HCT116 (cell line): ENCODE measurements around the gene GATAD2A. TPM values are rescaled to one million over a fixed set of nuclear protein-coding genes. Genes with fewer than 3 reads are reported as not detected.
A peak's percentile ranks its signal among the peaks of the same experiment; 100 is the strongest.

Experiments used
- ATAC-seq: fragments of 200-7000 bp; cut with Tn5 transposase; 2 replicates; pipeline ENCODE4 v1.9.1; 2020; ENCODE audit warnings: mild to moderate bottlenecking, moderate library complexity
- BruUV-seq: library from RNA; stranded (reverse); fragments of 400-500 nt; replicated peaks from 2 replicates; lab custom pipeline; 2021; lab: Mats Ljungman, UMichigan
- CTCF ChIA-PET: fragments of 300-600 bp; sonication (Branson Sonifier 250); formaldehyde crosslinking; loops from one replicate; lab custom pipeline; 2021; ENCODE audit warnings: antibody characterized with exemption; lab: Charles Lee
- POLR2A ChIA-PET: fragments of 300-600, 350-600 bp; sonication (Branson Sonifier 250); formaldehyde crosslinking; loops from one replicate; lab custom pipeline; 2021; ENCODE audit warnings: antibody characterized with exemption; lab: Charles Lee
- RAD21 ChIA-PET, 2 experiments: fragments of 300-600 bp; sonication (Branson Sonifier 250); formaldehyde crosslinking; loops; one replicate each; lab custom pipeline; 2023; ENCODE audit warnings: low total read pairs in 2 of 2; ENCODE audit not compliant: uncharacterized antibody in 2 of 2, unreplicated experiment in 2 of 2, low non-redundant PET in 1 of 2; lab: Charles Lee
- DNase-seq: peaks from one replicate; pipeline ENCODE4 v3.0.0-alpha.2; 2010; ENCODE audit warnings: low read depth, low spot score
- H2AFZ ChIP-seq: fragments of 200-600 bp; shearing (Covaris generic), sonication (generic); 2 replicates; pipeline ENCODE4 v1.6.1; 2017; ENCODE audit warnings: low read depth, mixed run types, mixed read lengths, antibody characterized with exemption, low read length; ENCODE audit not compliant: poor library complexity, severe bottlenecking
- H3K27ac ChIP-seq: 2 replicates; pipeline ENCODE4 v1.5.1; 2012; ENCODE audit warnings: low read depth, low read length
- H3K27me3 ChIP-seq: fragments of 200-600 bp; sonication (generic); 2 replicates; pipeline ENCODE4 v1.6.1; 2016; ENCODE audit warnings: mixed run types, low read length, mixed read lengths; ENCODE audit not compliant: insufficient read depth
- H3K36me3 ChIP-seq, 2 experiments: fragments of 200-500 bp in 1 of 2; fragments of 200-600 bp in 1 of 2; sonication (Bioruptor generic) in 1 of 2; sonication (generic) in 1 of 2; 2 replicates each; pipeline versions ENCODE4 v1.5.1 to v1.6.1; 2014 to 2016; ENCODE audit warnings: low read length in 2 of 2, inconsistent platforms in 1 of 2, mixed read lengths in 1 of 2, mixed run types in 1 of 2; ENCODE audit not compliant: insufficient read depth in 2 of 2, control insufficient read depth in 1 of 2
- H3K4me1 ChIP-seq, 2 experiments: fragments of 200-600 bp in 1 of 2; sonication (generic) in 1 of 2; 2 replicates each; pipeline versions ENCODE4 v1.5.1 to v1.6.1; 2012 to 2017; ENCODE audit warnings: low read length in 2 of 2, inconsistent platforms in 1 of 2, mild to moderate bottlenecking in 1 of 2, mixed read lengths in 1 of 2, mixed run types in 1 of 2, moderate library complexity in 1 of 2; ENCODE audit not compliant: insufficient read depth in 2 of 2, control insufficient read depth in 1 of 2
- H3K4me2 ChIP-seq: fragments of 200-600 bp; sonication (generic); 2 replicates; pipeline ENCODE4 v1.6.1; 2017; ENCODE audit warnings: mixed run types, low read length, mixed read lengths
- H3K4me3 ChIP-seq, 2 experiments: fragments of 200-600 bp in 1 of 2; sonication (generic) in 1 of 2; replicated peaks in 1 of 2; 2 replicates each; pipeline ENCODE4 v1.5.1; 2011 to 2016; ENCODE audit warnings: low read length in 2 of 2, control low read depth in 1 of 2, low read depth in 1 of 2, mild to moderate bottlenecking in 1 of 2, mixed read lengths in 1 of 2, mixed run types in 1 of 2
- H3K79me2 ChIP-seq: fragments of 200-600 bp; sonication (generic); 2 replicates; pipeline ENCODE4 v1.6.1; 2017; ENCODE audit warnings: mild to moderate bottlenecking, mixed run types, low read length, moderate library complexity, mixed read lengths; ENCODE audit not compliant: insufficient read depth
- H3K9ac ChIP-seq: fragments of 200-600 bp; sonication (generic); 2 replicates; pipeline ENCODE4 v1.6.1; 2016; ENCODE audit warnings: low read length, mixed read lengths
- H3K9me2 ChIP-seq: fragments of 200-600 bp; sonication (generic), shearing (Covaris generic); 2 replicates; pipeline ENCODE4 v1.6.1; 2017; ENCODE audit warnings: mixed run types, mild to moderate bottlenecking, moderate library complexity; ENCODE audit not compliant: insufficient read depth
- H3K9me3 ChIP-seq, 2 experiments: fragments of 200-500 bp in 1 of 2; fragments of 200-600 bp in 1 of 2; sonication (Bioruptor generic) in 1 of 2; sonication (generic) in 1 of 2; 2 replicates each; pipeline ENCODE4 v1.6.1; 2014 to 2017; ENCODE audit warnings: low read length in 2 of 2, mixed read lengths in 2 of 2, inconsistent platforms in 1 of 2, low read depth in 1 of 2, mild to moderate bottlenecking in 1 of 2, mixed run types in 1 of 2, moderate library complexity in 1 of 2; ENCODE audit not compliant: control insufficient read depth in 1 of 2, insufficient read depth in 1 of 2
- H4K20me1 ChIP-seq: fragments of 200-600 bp; sonication (generic), shearing (Covaris generic); 2 replicates; pipeline ENCODE4 v1.6.1; 2017; ENCODE audit warnings: mixed run types, mild to moderate bottlenecking, moderate library complexity; ENCODE audit not compliant: insufficient read depth
- CBX3 ChIP-seq: IDR thresholded peaks from 2 replicates; pipeline ENCODE4 v1.6.1; 2012; ENCODE audit warnings: low read depth
- CEBPB ChIP-seq: IDR thresholded peaks from 2 replicates; pipeline ENCODE4 v1.6.1; 2012; ENCODE audit warnings: low read depth
- POLR2A ChIP-seq: IDR thresholded peaks from 2 replicates; pipeline ENCODE4 v1.7.0; 2011; ENCODE audit warnings: borderline replicate concordance; ENCODE audit not compliant: insufficient read depth, insufficient read length; ENCODE audit errors: extremely low read depth
- POLR2AphosphoS5 ChIP-seq: IDR thresholded peaks from 2 replicates; pipeline ENCODE4 v1.6.1; 2011; ENCODE audit warnings: mild to moderate bottlenecking, low read depth, low read length, moderate library complexity
- RAD21 ChIP-seq: IDR thresholded peaks from 2 replicates; pipeline ENCODE4 v1.6.1; 2012; ENCODE audit warnings: low read depth, mild to moderate bottlenecking
- SIN3A ChIP-seq: IDR thresholded peaks from 2 replicates; pipeline ENCODE4 v1.6.1; 2012; ENCODE audit warnings: low read depth
- TCF7L2 ChIP-seq: IDR thresholded peaks from 2 replicates; pipeline ENCODE4 v1.7.0; 2011; ENCODE audit warnings: borderline replicate concordance, inconsistent platforms; ENCODE audit not compliant: insufficient read depth, insufficient read length; ENCODE audit errors: extremely low read depth
- YY1 ChIP-seq: IDR thresholded peaks from 2 replicates; pipeline ENCODE4 v1.6.1; 2011; ENCODE audit warnings: low read length, low read depth, moderate library complexity, mild to moderate bottlenecking; ENCODE audit not compliant: insufficient replicate concordance; ENCODE audit errors: extremely low read depth
- ZFX ChIP-seq: fragments of 450-650 bp; IDR thresholded peaks from 2 replicates; pipeline ENCODE4 v1.6.1; 2017
- intact Hi-C: fragments of 100-400 bp; cut with micrococcal nuclease; formaldehyde crosslinking; loops from 2 replicates; pipeline ENCODE4 v1.10.0; 2022
- total RNA-seq: library from RNA; stranded (reverse); gene quantifications from one replicate; pipeline ENCODE4 v1.2.1, GENCODE V29; 2021; ENCODE audit not compliant: unreplicated experiment

Gene GATAD2A
- total RNA-seq, 1 experiment from 2014 or later, result 130 TPM

GRCh38 chr19:19488875-19489690 lies 83.6 kb downstream of the GATAD2A start:
- peaks cover 10% of the 10 kb centered on the region; the same call in 1 of the 2 replicates for H4K20me1 ChIP-seq
- H3K4me3 ChIP-seq, result peak overlapping the region in 1 of 2 experiments; percentile 5; a peak in 1 of 4 replicates
- ChIA-PET POLR2A (interaction anchor here (1.1 to 2.2 kb wide), 2 partner anchors 111 to 125 kb away, joined by 3 to 10 read pairs; no protein-coding TSS in a partner anchor), CTCF (interaction anchor here (0.9 to 3.2 kb wide), 7 partner anchors 63 to 288 kb away, joined by 3 to 40 read pairs (median 5); partner anchors contain the start of gene GATAD2A), RAD21 (interaction anchor here (0.6 to 1.6 kb wide), 4 partner anchors 122 to 293 kb away, joined by 3 to 4 read pairs (median 3); no protein-coding TSS in a partner anchor)
- no peaks in the 10 kb centered on the region for H3K9me3 ChIP-seq
- intact Hi-C loops, result loop anchor here (5.0 kb wide), 1 partner anchor 82 kb away; the partner anchor contains the start of gene GATAD2A
- H3K9ac ChIP-seq, result peak overlapping the region; percentile 54
- H3K4me1 ChIP-seq, result peaks cover 19 to 43% of the 10 kb centered on the region in 2 experiments
- peaks cover 6 to 13% of the 10 kb centered on the region in 2 experiments; a peak in 3 of 4 replicates for H3K36me3 ChIP-seq
- no peaks in the 10 kb centered on the region for H3K9me2 ChIP-seq
- peak overlapping the region; percentile 72 for H3K27ac ChIP-seq
- no peaks in the 10 kb centered on the region for H3K27me3 ChIP-seq
- ATAC-seq (peak; percentile 70), DNase-seq (peak; percentile 89)
- peaks cover 90% of the 10 kb centered on the region for H3K79me2 ChIP-seq
- no peak overlapping the region for H2AFZ ChIP-seq
- BruUV-seq, result TSS peak; percentile 72
- H3K4me2 ChIP-seq, result peak overlapping the region; percentile 62
- TF ChIP-seq SIN3A (no peak), YY1 (peak; percentile 94), TCF7L2 (no peak), RAD21 (no peak)

DNA sequence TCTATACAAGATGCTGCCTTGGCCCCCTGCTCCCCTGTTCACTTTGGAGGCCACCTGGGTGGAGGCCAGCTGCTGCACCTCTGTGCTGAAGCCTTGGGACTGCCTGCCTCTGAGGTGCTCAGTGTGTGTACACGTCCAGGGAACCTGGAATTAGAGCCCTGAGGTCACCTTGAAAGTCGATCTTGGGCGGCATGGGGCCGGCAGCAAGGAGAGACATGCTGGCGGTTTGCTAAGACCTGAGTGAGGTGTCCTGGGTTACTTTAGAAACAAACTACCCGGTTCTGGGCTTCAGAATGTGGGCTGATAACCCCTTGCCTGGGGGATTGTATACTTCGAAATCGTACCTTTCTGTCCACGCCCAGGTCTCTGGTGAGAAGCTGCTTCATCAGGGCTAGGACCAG lies 84.3 kb downstream of the GATAD2A start:
- no peak overlapping the region for H3K4me3 ChIP-seq
- TSS peak; percentile 61 for BruUV-seq
- POLR2A ChIA-PET, result interaction anchor here (1.2 to 2.2 kb wide), 2 partner anchors 123 to 125 kb away, joined by 4 to 10 read pairs; no protein-coding TSS in a partner anchor

More for the DNA sequence above, 84.3 kb downstream of the GATAD2A start:
- ATAC-seq (peak; percentile 13; the same call in 1 of the 2 replicates), DNase-seq (no peak)
- Histone ChIP-seq H3K9me2 (no peaks in the 10 kb centered on the region), H4K20me1 (peaks cover 10% of the 10 kb centered on the region; the same call in 1 of the 2 replicates), H3K9me3 (no peaks in the 10 kb centered on the region), H3K27ac (peak overlapping the region; percentile 72), H2AFZ (no peak overlapping the region), H3K4me2 (peak overlapping the region; percentile 62; the same call in 1 of the 2 replicates), H3K27me3 (no peaks in the 10 kb centered on the region), H3K4me1 (peaks cover 19 to 43% of the 10 kb centered on the region in 2 experiments), H3K36me3 (peaks cover 13 to 20% of the 10 kb centered on the region in 2 experiments; a peak in 3 of 4 replicates), H3K79me2 (peaks cover 93% of the 10 kb centered on the region), H3K9ac (peak overlapping the region; percentile 21; the same call in 1 of the 2 replicates)
- ChIA-PET RAD21 (interaction anchor here (0.6 to 1.4 kb wide), 3 partner anchors 123 to 163 kb away, joined by 3 to 5 read pairs (median 3); no protein-coding TSS in a partner anchor), CTCF (interaction anchor here (0.9 to 3.2 kb wide), 12 partner anchors 9 to 349 kb away, joined by 3 to 40 read pairs (median 4); partner anchors contain the start of gene GATAD2A)
- intact Hi-C loops, result loop anchor here (1.0 to 5.0 kb wide), 3 partner anchors 83 to 343 kb away; partner anchors contain the start of gene GATAD2A
- TF ChIP-seq CBX3 (no peak), POLR2A (no peak), POLR2AphosphoS5 (no peak), TCF7L2 (no peak), ZFX (no peak), CEBPB (no peak)
